GM21360 (cell line): ENCODE measurements around the gene AMBRA1.
"Not testable (repeated sequence)": the region's sequence is repeated elsewhere in the genome, so short reads cannot be mapped to it uniquely, and the experiment has no call there.

Source experiments
- ATAC-seq: cut with Tn5 transposase; IDR thresholded peaks from one replicate; pipeline ENCODE4 v1.9.1; 2021; ENCODE audit warnings: mild to moderate bottlenecking, moderate library complexity; ENCODE audit not compliant: unreplicated experiment

The AMBRA1 gene

GRCh38 chr11:46375392-46376101, 218.3 kb downstream of the AMBRA1 start:
- no peak for ATAC-seq

GRCh38 chr11:46374815-46375214, 219.0 kb downstream of the AMBRA1 start:
- no peak for ATAC-seq

DNA sequence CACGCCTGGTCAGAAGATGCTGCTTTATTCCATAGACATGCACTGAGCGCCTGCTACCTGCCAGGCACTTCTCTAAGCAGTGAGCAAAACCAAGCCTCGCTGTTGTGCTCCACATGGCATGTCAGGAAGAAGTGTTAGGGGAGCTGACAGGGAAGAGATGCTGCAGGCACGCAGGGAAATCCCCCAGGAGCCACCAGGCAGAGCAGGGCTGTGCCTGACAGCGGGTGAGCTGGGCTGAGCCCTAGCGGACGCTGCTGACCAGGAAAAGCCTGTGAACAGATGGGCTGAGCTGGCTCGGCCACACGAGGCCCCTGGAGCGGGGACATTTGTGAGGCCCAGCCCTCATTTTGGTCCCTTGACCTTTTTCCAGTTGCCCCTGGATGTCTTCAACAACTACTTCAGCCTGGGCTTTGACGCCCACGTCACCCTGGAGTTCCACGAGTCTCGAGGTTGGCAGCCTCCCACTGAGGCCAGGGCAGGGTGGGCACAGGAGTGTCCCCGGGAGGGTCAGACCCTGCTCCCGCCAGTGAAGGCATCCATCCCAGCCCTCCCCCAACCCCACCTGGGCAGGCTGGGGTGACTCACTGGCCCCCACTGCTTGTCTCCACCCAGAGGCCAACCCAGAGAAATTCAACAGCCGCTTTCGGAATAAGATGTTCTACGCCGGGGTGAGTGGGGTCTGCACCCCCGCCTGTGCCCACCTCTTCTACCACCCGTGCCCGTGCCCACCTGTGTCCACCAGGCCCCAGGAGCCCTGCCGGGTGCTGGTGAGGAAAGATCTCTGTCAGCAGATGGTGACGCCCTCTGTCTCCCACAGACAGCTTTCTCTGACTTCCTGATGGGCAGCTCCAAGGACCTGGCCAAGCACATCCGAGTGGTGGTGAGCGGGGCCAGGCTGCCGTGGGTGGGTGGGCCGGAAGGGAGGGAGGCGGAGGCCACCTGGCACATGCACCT, 219.8 kb downstream of the AMBRA1 start:
- no peak for ATAC-seq

GRCh38 chr11:46372501-46372900, 221.3 kb downstream of the AMBRA1 start:
- ATAC-seq: not testable (repeated sequence)

- no peak for ATAC-seq
Observed at GRCh38 chr11:46372086-46372485, 221.7 kb downstream of the AMBRA1 start.

DNA sequence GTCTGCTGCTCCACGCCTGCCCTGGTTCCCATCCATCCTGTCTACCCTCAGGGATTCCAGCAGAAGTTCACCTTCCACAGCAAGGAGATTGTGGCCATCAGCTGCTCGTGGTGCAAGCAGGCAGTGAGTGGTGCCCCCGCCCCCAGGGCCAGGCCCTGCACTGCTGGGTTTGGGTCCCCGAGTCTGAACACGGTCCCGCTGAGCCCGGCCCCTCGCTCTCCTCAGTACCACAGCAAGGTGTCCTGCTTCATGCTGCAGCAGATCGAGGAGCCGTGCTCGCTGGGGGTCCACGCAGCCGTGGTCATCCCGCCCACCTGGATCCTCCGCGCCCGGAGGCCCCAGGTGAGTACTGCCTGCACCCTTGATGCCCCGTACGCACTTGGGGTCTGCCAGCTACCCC, 222.6 kb downstream of the AMBRA1 start:
- not testable (repeated sequence) for ATAC-seq

- no peak for ATAC-seq
Observed at GRCh38 chr11:46370253-46370652, 223.6 kb downstream of the AMBRA1 start.

DNA sequence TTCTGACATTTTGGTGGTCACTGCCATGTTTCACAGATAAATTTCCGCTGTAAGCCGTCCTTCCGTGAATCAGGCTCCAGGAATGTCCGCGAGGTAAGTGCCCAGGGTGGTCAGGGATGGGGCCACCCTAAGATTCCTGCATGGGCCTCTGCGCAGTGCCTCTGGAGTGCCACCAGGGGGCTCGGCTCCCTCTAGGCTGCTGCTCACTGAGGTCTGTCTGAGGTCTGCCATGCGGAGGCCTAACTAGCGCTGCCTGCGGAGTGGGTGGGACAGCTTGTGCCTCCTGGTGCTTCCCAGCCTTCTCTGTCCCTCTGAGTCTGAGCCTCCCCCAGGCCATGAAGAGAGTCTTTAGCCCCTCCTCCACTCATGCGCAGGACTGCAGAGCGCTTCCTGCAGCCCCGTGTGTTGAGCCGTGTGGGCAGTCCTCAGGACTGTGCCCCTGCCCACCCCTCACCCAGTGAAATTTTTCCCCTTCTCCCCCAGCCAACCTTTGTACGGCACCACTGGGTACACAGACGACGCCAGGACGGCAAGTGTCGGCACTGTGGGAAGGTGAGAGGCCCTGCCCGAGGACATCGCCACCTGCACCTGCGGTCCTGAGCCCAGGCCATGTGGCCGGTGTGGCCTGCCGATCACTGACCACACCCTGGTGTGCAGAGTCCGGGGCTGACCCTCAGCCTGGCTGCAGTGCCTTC, 224.2 kb downstream of the AMBRA1 start:
- peak; percentile 50 for ATAC-seq

- ATAC-seq: no peak
Observed at GRCh38 chr11:46367916-46368267, 225.9 kb downstream of the AMBRA1 start.

- no peak for ATAC-seq
Observed at GRCh38 chr11:46367244-46367915, 226.4 kb downstream of the AMBRA1 start.

DNA sequence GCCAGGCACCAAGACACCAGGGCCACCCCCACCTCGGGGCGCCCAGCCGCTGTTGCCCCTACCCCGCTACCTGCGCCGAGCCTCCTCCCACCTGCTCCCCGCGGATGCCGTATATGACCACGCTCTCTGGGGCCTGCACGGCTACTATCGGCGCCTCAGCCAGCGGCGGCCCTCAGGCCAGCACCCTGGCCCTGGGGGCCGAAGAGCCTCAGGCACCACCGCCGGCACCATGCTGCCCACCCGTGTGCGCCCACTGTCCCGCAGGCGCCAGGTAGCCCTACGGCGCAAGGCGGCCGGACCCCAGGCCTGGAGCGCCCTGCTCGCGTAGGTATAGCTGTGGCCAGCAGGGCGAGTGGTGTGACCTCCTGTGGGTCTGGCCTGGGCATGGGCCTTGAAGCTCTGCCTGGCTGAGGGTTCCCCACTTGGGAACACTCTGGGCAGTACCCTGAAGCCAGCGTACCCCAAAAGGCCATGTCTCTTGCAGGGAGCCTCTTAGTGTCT, 227.1 kb downstream of the AMBRA1 start:
- no peak for ATAC-seq

GRCh38 chr11:46366260-46366659, 227.6 kb downstream of the AMBRA1 start:
- ATAC-seq: no peak

- ATAC-seq: no peak
Observed at GRCh38 chr11:46364791-46365190, 229.0 kb downstream of the AMBRA1 start.

- ATAC-seq: no peak
Observed at GRCh38 chr11:46364056-46364455, 229.8 kb downstream of the AMBRA1 start.

GRCh38 chr11:46363455-46364005, 230.3 kb downstream of the AMBRA1 start:
- ATAC-seq: no peak

DNA sequence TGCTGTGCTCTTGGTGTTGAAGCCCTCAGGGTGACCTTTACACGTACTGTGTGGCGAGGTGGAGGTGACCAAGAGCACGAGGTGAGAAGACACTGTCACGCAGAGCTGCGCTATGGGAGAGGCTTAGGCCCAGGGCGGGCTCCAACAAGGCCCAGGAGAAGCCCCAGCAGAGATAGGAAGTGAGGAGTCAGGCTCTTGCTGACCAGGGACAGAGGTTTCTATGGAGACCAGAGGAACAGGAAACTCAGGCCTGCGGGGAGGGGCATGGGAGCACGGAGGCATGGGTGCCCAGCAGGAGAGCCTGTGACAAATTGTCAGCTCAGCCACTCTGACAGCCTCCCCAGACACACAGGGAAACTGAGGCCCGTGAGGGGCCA, 230.8 kb downstream of the AMBRA1 start:
- no peak for ATAC-seq

GRCh38 chr11:46362156-46363030, 231.4 kb downstream of the AMBRA1 start:
- ATAC-seq: no peak

DNA sequence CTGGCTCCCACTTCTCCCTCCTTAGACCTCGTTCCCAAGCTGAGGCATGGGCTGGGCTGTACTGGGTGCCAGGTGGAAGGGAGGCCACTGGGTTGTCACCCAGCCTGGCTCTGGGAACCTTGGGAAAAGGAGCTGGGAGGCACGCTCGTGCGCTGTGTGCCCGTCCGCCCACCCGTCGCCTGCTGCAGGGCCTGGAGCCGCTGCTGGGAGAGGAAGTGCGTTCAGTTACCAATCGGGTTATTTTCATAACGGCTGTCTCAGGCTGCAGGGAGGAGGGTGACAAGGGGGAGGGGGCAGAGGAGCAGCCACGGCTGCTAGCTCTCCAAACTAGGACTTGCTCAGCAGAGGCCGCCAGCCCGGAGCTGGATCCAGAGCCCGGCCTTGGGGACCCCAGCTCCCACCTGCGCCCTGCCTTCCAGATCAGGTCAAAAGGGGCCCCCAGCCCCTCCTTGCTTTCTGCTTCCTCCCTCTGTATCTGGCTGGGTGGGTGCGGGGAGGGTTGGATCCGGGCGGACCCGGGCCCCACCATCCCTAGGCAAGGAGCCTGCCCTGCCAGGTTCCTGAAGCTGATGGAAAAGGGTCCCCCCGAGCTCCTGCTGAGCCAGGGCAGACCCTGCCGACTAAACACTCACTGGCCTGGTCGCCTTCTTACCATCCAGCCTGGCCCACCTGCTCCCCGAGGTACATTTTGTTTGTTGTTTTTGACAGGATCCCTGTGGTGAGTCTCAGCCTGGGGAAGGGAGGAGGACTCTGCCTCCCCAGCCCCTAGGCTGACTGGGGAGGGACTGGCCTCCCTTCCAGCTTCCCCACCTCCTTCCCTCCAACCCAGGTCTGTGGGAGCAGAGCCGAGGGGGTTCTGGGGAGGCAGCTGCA, 232.3 kb downstream of the AMBRA1 start:
- ATAC-seq: no peak

DNA sequence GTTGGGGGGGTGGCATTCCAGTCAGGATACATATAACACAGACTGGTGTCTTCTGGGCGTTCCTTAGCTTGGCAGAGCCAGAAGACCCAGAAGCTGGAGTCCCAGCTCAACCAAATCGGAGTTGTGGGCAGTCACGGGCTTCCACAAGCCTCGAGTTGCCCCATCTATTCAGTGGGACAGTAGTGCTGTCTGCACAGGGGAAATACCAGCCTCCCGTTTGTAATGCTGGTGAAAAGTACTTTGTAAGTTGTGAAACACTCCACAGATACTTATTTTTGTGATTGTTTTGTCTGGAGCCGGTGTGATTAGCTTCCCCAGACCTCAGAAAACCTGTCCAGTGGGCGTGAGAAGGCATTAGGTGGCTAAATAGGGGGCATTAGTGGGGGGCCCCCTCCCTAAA, 232.9 kb downstream of the AMBRA1 start:
- ATAC-seq: no peak
